Measurements from ENCODE around the gene CAGE1. TPM values are rescaled to one million over a fixed set of nuclear protein-coding genes. Genes with fewer than 3 reads are reported as not detected.
"Not testable (repeated sequence)": the region's sequence is repeated elsewhere in the genome, so short reads cannot be mapped to it uniquely, and the experiment has no call there.

Gene CAGE1
- polyA plus RNA-seq, 4 donors, result 0.17 to 0.20 (median 0.18) TPM; not detected in 1

DNA sequence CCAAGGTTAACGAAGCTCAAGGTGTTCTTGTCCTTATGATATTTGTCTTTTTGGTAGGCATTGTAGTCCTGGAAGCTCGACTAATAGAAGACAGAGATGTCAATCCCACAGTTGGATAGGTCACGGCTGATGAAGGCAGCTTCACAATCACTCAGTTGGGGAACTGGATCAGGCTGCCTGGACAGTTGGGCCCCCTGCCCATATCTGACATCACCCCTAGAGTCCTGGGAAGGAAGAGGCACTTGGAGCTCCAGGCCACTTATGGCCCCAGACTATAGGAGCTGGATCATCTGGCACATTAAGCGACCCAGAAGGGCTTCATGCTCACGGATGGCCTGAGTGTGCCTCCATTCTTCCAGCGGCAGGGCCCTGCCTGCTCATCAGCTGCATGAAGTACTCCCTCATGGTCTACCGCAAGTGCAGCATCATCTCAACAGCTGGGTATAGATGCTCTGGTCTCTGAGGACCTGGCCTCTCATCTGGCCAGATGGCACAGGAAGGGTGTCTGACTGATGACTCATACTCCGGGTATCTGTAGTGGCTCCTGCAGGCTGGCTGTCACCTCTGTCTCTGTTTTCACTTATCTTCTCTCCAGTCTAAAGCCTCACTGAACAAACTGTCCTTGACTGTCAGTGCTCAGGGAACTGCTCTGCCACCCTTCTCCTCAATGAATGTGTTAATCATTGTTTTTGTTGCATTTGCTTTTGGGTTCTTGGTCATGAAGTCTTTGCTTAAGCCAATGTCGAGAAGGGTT, 47.4 kb downstream of the CAGE1 start:
- no peak for DNase-seq (ENCODE audit: low read depth in 4 of 4, low spot score in 3 of 4)

DNA sequence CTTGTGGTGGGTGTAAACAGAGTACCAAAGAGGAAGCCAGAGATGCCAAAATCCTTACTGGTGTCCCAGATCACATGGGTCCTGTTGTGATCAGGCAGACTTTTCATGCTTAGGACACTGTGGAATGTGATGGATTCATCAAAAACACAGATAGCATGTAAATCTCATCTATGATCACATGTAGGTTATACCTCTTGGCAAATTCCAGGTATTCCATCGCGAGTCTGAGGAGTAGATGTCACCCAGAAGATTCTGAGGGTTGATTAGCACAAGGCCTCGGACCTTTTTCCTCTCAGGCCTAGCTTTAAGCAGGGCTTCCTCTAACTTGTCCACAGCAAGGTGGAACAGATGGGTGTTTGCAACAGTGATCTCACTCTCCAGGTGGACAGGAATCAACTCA, 48.3 kb downstream of the CAGE1 start:
- no peak for DNase-seq (ENCODE audit: low read depth in 4 of 4, low spot score in 3 of 4)

DNA sequence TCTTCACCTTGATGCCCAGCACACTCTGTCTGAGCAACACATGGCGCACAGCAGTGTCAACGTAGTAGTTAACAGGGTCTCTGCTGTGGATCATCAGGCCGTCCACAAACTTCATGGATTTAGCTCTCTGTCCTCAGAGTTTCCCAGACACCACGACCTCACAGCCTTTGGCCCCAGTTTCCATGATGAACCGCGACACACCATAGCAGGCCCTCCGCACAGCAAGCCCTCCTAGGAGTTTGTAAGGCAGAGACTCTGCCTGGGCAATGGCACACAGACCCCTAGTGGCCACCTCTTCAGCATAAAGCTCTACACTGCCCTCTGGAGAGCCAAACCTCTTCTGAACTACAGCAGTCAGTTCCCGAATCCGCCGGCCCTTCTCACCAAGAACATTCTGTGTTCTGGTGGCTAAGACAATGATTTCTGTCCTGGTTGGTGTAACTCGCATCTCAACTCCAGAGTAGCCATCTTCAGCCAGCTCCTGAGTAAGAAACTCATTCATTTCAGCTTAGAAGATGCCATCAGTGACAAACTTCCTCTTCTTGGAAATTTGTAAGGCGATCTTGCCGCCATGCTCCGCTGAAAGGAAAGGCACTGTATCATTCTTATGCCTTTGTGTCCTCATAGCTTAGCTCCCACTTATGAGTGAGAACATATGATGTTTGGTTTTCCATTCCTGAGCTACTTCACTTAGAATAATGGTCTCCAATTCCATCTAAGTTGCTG, 50.4 kb downstream of the CAGE1 start:
- not testable (repeated sequence) for DNase-seq (ENCODE audit: low read depth in 4 of 4, low spot score in 3 of 4)

DNA sequence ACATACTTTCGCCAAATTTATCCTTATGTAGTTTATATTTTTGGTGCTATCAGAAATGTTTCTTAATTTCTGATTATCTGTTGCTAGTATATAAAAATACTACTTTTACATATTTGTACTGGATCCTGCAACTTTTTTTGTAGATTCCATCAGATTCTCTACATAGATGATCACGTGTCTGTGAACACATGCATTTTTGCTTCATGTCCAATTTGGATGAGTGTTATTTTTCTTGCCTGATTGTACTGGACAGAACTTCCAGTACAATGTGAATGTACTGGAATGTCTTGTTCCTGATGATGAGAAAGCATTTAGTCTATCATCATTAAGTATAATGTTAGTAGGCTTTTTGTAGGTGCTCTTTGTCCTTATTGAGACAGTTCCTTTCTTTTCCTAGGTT, 51.5 kb downstream of the CAGE1 start:
- DNase-seq (ENCODE audit: low read depth in 4 of 4, low spot score in 3 of 4), result no peak

DNA sequence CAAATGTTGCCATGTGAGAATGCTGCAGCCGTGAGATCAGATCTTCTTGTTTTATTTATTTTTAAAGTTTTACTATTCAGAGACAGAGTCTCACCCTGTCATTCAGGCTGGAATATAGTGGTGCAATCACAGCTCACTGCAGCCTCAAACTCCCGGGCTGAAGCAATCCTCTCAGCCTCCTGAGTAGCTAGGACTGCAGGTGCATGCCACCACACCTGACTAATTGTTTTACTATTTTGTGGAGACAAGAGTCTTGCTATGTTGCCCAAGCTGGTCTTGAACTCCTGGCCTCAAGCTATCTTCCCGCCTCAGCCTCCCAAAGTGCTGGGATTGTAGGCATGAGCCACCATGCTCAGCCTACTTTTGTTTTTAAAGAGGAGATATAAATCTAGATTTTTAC, 54.0 kb downstream of the CAGE1 start:
- DNase-seq (ENCODE audit: low read depth in 4 of 4, low spot score in 3 of 4), result no peak

DNA sequence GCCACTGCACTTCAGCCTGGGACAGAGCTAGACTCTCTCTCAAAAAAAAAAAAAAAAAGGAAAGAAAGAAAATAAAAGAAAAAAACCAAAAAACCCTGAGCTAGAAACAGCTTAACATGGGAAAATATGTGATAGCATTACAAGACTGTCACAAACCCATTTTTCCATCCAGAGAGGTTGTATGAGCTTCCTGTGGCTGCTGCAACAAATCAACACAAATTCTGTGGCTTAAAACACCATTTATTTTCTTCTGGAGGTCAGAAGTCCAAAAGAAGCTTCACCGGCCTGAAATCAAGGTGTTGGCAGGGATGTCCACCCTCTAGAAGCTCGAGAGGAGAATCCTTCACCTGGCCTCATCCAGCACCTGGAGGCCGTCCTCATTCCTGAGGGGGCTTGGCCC, 54.9 kb downstream of the CAGE1 start:
- DNase-seq (ENCODE audit: low read depth in 4 of 4, low spot score in 3 of 4), result no peak

DNA sequence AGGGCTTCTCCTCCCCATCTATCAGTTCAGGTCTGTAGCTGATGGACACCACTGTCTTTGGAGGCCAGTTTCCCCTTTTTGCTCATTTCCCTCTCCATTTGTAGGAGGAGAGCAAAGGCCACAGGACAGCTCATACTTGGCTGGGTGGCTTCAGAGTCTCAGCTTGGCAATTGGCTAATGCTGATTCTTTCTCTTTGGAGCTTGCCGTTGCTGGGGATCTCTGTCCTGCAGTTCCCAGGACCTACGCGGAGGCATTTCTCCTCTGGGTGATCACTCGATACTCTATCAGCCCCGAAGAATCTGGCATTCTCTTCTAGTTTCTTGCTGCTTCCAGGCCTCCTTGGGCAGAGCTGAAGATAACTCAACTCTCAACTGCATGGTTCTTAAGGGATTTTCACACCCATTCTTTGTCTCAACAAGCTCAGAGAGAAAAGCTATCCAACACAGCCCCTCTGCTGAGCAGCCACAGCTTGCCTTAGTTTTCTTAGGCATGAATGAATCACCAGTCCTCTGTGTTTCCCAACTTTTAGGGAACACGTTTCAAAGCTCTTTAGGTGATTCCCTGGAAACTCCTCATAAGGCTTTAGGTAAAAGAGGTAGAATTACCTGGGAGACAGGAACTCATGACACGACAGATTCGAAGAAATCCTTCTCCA, 57.3 kb downstream of the CAGE1 start:
- no peak for DNase-seq (ENCODE audit: low read depth in 4 of 4, low spot score in 3 of 4)

DNA sequence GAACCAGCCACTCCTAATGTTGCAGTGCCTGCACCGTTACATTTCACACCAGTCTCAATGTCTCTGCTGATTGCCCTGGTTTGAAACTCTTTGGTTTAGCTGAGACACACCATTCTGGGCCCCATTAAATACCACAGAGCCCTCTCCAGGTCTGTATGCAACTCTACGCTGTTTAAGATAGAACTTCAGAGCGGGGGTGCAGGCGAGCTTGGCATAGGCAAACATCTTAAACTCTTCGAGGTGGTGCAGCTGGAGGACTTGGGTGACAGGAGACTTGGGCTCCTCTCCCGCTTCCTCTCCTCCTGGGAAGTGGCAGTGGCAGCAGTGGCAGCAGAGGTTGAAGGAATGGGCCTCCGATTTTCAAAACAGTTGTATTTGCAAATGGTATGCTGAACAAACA, 58.1 kb downstream of the CAGE1 start:
- no peak for DNase-seq (ENCODE audit: low read depth in 4 of 4, low spot score in 3 of 4)

DNA sequence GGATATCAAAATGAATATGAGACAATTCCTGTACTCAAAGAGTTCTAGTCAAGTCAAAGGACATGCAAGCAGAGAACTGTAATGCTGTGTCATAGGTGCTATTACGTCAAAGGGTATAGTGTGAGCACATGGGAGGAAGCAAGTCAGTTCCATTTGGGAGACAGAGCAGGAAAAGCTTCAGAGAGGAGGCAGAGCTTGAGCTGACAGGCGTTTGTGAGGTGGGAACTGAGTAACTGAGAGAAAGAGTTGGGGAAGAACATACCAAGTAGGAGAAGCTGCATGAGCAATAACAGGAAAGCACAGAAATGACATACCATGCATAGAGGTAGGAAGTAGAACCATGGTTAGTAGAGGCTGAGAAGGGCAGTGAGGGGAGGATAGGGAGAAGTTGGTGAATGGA, 61.3 kb downstream of the CAGE1 start:
- DNase-seq (ENCODE audit: low read depth in 4 of 4, low spot score in 3 of 4), result no peak

DNA sequence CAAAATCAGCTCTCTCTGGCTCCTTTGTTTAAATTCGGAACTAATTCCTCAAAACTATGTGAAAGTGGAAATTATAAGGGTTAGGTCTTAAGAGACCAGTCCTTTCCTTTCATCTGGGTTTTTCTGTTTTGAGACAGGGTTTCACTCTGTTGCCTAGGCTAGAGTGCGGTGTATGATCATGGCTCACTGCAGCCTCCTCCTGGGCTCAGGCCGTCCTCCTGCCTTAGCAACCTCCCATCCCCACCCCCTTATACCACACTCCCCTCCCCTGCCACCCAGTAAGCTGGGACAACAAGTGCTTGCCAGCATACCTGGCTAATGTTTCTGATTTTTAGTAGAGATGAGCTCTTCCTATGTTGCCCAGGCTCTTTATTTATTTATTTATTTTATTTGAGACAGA, 63.8 kb downstream of the CAGE1 start:
- DNase-seq (ENCODE audit: low read depth in 4 of 4, low spot score in 3 of 4), result no peak

DNA sequence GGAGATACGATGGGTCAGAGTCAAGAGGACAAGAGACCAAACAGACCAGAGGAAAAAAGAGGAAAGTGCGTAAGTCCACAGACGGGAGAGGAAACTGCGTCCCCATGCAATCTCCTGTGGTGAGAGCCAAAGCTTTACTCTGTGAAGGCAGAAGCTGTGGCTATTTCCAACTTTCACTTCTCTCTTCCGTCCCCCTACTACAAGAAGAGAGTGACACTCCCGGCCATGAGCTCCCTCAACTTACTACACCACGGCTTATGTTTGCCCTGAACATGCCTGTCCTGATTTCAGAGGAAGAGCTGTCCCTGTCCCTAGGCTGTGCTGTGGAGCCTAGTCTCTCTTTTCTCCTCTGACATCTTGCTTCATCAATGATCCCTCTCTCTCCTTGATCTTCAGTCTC, 65.0 kb downstream of the CAGE1 start:
- DNase-seq (ENCODE audit: low read depth in 4 of 4, low spot score in 3 of 4), result no peak

DNA sequence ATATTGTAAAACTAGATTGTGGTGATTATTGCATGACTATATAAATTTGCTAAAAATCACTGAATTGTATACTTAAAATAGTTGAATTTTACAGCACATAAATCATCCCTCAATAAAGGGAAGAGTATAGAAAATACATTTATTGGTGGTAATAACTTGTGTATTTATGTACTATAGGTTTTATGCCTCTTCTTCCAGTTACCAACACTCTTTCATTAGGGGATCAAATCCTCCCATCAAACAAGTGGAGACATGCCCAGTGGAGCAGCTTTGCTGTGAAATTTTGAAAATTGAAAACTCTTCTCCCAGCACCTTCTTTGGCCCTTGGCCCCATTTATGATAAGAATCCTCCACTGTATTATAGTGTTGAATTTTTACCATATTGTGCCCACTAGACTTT, 66.5 kb downstream of the CAGE1 start:
- no peak for DNase-seq (ENCODE audit: low read depth in 4 of 4, low spot score in 3 of 4)

DNA sequence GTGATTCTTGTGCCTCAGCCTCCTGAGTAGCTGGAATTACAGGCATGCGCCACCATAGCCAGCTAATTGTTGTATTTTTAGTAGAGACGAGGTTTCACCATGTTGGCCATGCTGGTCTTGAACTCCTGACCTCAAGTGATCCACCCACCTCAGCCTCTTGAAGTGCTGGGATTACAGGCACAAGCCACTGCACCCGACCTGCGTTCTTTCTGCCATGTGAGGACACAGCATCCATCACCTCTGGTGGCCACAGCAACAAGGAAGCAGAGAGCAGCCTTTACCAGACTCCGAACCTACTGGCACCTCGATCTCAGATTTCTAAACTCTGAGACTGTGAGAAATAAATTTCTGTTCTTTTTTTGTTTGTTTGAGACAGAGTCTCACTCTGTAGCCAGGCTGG, 67.7 kb downstream of the CAGE1 start:
- DNase-seq (ENCODE audit: low read depth in 4 of 4, low spot score in 3 of 4), result not testable (repeated sequence)

DNA sequence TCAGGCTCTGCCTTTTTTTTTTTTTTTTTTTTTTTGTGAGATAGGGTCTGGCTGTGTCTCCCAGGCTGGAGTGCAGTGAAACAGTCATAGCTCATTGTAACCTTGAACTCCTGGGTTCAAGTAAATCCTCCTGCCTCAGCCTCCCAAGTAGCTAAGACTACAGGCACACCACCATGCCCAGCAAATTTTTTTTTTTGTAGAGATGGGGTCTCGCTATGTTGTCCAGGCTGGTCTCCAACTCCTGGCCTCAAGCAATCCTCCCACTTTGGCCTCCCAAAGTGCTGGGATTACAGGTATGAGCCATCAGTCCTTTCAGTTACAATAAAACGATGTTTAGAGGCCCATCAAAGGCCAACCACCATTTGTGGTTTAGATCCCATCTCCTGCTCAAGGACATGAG, 70.1 kb downstream of the CAGE1 start:
- DNase-seq (ENCODE audit: low read depth in 4 of 4, low spot score in 3 of 4), result not testable (repeated sequence)

DNA sequence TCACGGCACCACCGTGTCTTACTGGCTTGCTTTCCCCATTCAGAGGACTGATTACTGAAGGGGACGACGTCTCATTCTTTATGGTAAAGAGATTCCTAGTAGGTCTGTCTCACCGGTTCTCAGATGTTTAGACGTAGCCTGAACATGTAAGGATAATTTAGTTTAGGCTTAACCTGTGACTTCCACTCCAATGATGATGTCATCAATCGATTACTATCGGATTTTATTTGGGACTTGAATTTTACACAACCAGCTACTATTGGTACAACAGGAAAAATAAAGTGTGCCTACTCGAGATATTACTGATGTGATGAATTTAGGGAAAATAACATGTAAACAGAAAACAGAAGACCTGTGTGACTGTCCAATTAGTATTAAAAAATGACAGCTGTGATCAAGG, 72.0 kb downstream of the CAGE1 start:
- no peak for DNase-seq (ENCODE audit: low read depth in 4 of 4, low spot score in 3 of 4)

DNA sequence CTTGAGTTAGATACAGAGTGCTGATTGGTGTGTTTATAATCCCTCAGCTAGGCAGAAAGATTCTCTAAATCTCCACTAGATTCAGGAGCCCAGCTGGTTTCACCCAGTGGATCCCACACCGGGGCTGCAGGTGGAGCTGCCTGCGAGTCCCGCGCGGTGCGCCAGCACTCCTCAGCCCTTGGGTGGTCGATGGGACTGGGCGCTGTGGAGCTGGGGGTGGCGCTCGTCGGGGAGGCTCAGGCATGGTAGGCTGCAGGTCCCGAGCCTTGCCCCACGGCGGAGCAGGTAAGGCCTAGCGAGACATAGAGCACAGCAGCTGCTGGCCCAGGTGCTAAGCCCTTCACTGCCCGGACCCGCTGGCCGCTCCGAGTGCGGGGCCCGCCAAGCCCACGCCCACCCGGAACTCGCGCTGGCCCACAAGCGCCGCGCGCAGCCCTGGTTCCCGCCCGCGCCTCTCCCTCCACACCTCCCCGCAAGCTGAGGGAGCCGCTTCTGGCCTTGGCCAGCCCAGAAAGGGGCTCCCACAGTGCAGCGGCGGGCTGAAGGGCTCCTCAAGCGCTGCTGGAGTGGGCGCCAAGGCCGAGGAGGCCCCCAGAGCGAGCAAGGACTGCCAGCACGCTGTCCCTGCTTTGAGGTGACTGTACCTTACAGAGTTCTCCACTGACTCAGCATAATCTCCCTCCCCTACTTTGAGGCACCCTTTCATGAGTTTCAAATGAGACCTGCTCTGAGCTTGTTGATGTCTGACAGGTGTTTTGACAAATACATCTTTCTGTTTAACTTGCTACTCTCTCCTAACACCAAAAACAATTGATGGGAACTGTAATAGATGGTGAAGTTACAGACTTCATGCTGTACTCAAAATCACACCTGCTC, 72.6 kb downstream of the CAGE1 start:
- no peak for DNase-seq (ENCODE audit: low read depth in 4 of 4, low spot score in 3 of 4)

DNA sequence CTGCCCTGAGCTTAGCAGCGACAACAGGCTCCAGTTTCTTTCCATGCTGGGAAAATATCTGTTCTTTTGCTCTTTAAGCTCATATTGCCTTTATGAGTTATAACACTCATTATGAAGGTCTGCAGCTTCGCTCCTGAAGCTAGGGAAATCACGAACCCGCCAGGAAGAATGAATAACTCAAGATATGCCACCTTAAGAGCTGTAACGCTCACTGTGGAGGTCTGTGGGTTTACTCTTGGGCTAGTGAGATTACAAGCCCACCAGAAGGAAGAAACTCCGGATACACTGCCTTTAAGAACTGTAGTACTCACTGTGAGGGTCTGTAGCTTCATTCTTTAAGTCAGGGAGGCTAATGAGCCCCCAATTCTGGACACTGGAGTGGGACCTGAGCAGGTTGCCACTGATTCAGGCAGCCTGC, 73.6 kb downstream of the CAGE1 start:
- no peak for DNase-seq (ENCODE audit: low read depth in 4 of 4, low spot score in 3 of 4)

DNA sequence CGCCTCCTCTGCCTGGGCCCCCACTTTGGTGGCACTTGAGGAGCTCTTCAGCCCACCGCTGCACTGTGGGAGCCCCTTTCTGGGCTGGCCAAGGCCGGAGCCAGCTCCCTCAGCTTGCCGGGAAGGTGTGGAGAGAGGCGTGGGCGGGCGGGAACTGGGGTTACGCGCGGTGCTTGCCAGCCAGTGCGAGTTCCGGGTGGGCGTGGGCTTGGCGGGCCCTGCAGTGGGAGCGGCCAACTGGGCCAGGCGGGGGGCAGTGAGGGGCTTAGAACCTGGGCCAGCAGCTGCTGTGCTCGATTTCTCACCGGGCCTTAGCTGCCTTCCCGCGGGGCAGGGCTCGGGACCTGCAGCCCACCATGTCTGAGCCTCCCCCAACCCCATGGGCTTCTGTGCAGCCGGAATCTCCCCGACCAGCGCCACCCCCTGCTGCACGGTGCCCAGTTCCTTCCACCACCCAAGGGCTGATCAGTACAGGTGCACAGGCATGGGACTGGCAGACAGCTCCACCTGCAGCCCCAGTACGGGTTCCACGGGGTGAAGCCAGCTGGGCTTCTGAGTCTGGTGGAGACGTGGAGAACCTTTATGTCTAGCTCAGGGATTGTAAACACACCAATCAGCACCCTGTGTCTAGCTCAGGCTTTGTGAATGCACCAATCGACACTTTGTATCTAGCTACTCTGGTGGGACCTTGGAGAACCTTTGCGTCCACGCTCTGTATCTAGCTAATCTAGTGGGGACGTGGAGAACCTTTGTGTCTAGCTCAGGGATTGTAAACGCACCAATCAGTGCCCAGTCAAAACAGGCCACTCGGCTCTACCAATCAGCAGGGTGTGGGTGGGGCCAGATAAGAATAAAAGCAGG, 74.2 kb downstream of the CAGE1 start:
- not testable (repeated sequence) for DNase-seq (ENCODE audit: low read depth in 4 of 4, low spot score in 3 of 4)

DNA sequence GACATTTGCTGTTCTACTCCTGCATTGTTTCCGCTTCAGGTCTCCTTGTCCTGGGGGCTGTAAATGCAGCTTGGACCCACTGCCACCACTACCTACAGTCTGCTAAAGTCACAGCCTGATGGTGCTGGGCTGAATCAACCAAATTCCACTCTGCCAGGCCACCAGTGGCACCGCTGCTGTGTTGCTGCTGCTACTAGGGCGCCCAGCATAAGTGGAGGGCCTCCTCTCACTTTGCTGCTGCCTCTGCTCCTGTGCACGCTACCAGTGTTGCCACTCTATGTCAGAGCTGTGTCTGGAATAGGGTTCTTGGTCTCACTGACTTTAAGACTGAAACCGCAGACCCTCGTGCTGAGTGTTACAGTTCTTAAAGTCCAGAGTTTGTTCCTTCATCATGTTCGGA, 75.1 kb downstream of the CAGE1 start:
- no peak for DNase-seq (ENCODE audit: low read depth in 4 of 4, low spot score in 3 of 4)
